CD14-positive monocyte (primary cell): ENCODE results near the gene SMIM15. TPM values are rescaled to one million over a fixed set of nuclear protein-coding genes. Genes with fewer than 3 reads are reported as not detected.

Experiments used
- DNase-seq, 3 donors: peaks; one replicate each; pipeline ENCODE4 v3.0.0-alpha.2; 2011 to 2022
- H2AFZ ChIP-seq: 2 replicates; pipeline ENCODE4 v1.6.0; 2012; ENCODE audit warnings: mild to moderate bottlenecking, low read depth, low read length, inconsistent platforms; ENCODE audit not compliant: insufficient read depth, poor library complexity, severe bottlenecking
- H3K27ac ChIP-seq, 2 donors: 1 replicate in 1 of 2; 2 replicates in 1 of 2; pipeline ENCODE4 v1.5.1; 2012 to 2013; ENCODE audit warnings: low read length in 2 of 2, control low read depth in 1 of 2, inconsistent platforms in 1 of 2, low read depth in 1 of 2, mild to moderate bottlenecking in 1 of 2
- H3K27me3 ChIP-seq, 2 donors: one replicate each; pipeline versions ENCODE4 v1.6.0 to v1.6.1; 2011 to 2013; ENCODE audit warnings: low read length in 2 of 2; ENCODE audit not compliant: control insufficient read depth in 2 of 2, insufficient read depth in 2 of 2
- H3K36me3 ChIP-seq, 2 donors: replicated peaks in 1 of 2; 1 replicate in 1 of 2; 2 replicates in 1 of 2; pipeline versions ENCODE4 v1.5.1 to v1.6.1; 2012 to 2013; ENCODE audit warnings: low read length in 2 of 2, control low read depth in 1 of 2, inconsistent platforms in 1 of 2, mild to moderate bottlenecking in 1 of 2; ENCODE audit not compliant: insufficient read depth in 2 of 2, control insufficient read depth in 1 of 2
- H3K4me1 ChIP-seq, 2 donors: 1 replicate in 1 of 2; 2 replicates in 1 of 2; pipeline versions ENCODE4 v1.5.1 to v1.6.1; 2012 to 2013; ENCODE audit warnings: low read length in 2 of 2, control low read depth in 1 of 2, inconsistent platforms in 1 of 2, mild to moderate bottlenecking in 1 of 2, moderate library complexity in 1 of 2; ENCODE audit not compliant: insufficient read depth in 2 of 2, control insufficient read depth in 1 of 2
- H3K4me2 ChIP-seq: replicated peaks from 2 replicates; pipeline ENCODE3; 2012; ENCODE audit warnings: low read length, moderate library complexity, mild to moderate bottlenecking; ENCODE audit not compliant: poor library complexity, severe bottlenecking; ENCODE audit errors: extremely low read depth
- H3K4me3 ChIP-seq, 3 experiments: fragments of 200-600 bp in 1 of 3; sonication (generic) in 1 of 3; replicated peaks in 1 of 3; 1 replicate in 2 of 3; 2 replicates in 1 of 3; pipeline ENCODE4 v1.5.1; 2011 to 2013; ENCODE audit warnings: low read length in 3 of 3, mild to moderate bottlenecking in 3 of 3, control low read depth in 2 of 3, low read depth in 2 of 3, inconsistent platforms in 1 of 3, moderate library complexity in 1 of 3
- H3K79me2 ChIP-seq: 2 replicates; pipeline ENCODE4 v1.6.0; 2012; ENCODE audit warnings: mild to moderate bottlenecking, control low read depth, inconsistent platforms, low read length, moderate library complexity; ENCODE audit not compliant: insufficient read depth
- H3K9ac ChIP-seq: 2 replicates; pipeline ENCODE4 v1.6.0; 2017; ENCODE audit warnings: low read length, mild to moderate bottlenecking; ENCODE audit not compliant: insufficient read depth, poor library complexity, severe bottlenecking
- H3K9me3 ChIP-seq, 2 donors: replicated peaks in 1 of 2; 1 replicate in 1 of 2; 2 replicates in 1 of 2; pipeline versions ENCODE4 v1.5.1 to v1.6.1; 2012 to 2013; ENCODE audit warnings: low read length in 2 of 2, control low read depth in 1 of 2; ENCODE audit not compliant: control insufficient read depth in 1 of 2, insufficient read depth in 1 of 2
- H4K20me1 ChIP-seq: 2 replicates; pipeline ENCODE4 v1.6.0; 2012; ENCODE audit warnings: mild to moderate bottlenecking, low read length, control low read depth, moderate library complexity; ENCODE audit not compliant: insufficient read depth
- H3K27ac Mint-ChIP-seq, 7 donors: one replicate each; pipeline ENCODE4 v1.8.0; 2020; ENCODE audit warnings: mild to moderate bottlenecking in 7 of 7, mixed read lengths in 7 of 7, moderate library complexity in 6 of 7, inconsistent platforms in 2 of 7
- H3K27me3 Mint-ChIP-seq, 3 donors: one replicate each; pipeline ENCODE4 v1.8.0; 2021 to 2022; ENCODE audit warnings: low read depth in 3 of 3, mild to moderate bottlenecking in 3 of 3, mixed read lengths in 3 of 3, moderate library complexity in 3 of 3, inconsistent platforms in 1 of 3
- H3K36me3 Mint-ChIP-seq, 2 donors: one replicate each; pipeline ENCODE4 v1.8.0; 2020; ENCODE audit warnings: mixed read lengths in 2 of 2, inconsistent platforms in 1 of 2, mild to moderate bottlenecking in 1 of 2
- H3K4me1 Mint-ChIP-seq: one replicate; pipeline ENCODE4 v1.8.0; 2020; ENCODE audit warnings: mild to moderate bottlenecking, mixed read lengths
- H3K4me3 Mint-ChIP-seq, 2 donors: one replicate each; pipeline ENCODE4 v1.8.0; 2020; ENCODE audit warnings: mild to moderate bottlenecking in 2 of 2, mixed read lengths in 2 of 2, moderate library complexity in 1 of 2
- H3K9me3 Mint-ChIP-seq, 7 donors: one replicate each; pipeline ENCODE4 v1.8.0; 2020 to 2022; ENCODE audit warnings: mixed read lengths in 7 of 7, mild to moderate bottlenecking in 6 of 7, moderate library complexity in 6 of 7, inconsistent platforms in 2 of 7
- CTCF ChIP-seq: fragments of 200-600 bp; IDR thresholded peaks from one replicate; pipeline ENCODE4 v1.8.0; 2022; ENCODE audit warnings: antibody characterized with exemption, mild to moderate bottlenecking
- WGBS: methylation state at CpG from one replicate; pipeline ENCODE4 v1.1.5; 2013; ENCODE audit warnings: missing lambda C conversion rate; ENCODE audit not compliant: insufficient coverage; 5-methylcytosine and 5-hydroxymethylcytosine counted together
- intact Hi-C, 2 donors: fragments of 100-400 bp; cut with micrococcal nuclease; formaldehyde crosslinking; loops; one replicate each; pipeline versions ENCODE4 v1.15.0 to v1.15.1; 2023
- polyA plus RNA-seq, 3 donors: library from polyadenylated mRNA; depleted of rRNA in 1 of 3; unstranded in 2 of 3; stranded (reverse) in 1 of 3; fragments of 300-500 nt in 2 of 3; fragments of >200 nt in 1 of 3; fragmentation: Illumina TruSeq in 2 of 3; gene quantifications; 1 replicate in 2 of 3; 2 replicates in 1 of 3; pipeline ENCODE4 v1.2.3, GENCODE V29; 2012 to 2021

The SMIM15 gene
- polyA plus RNA-seq, 3 donors, result 7.0 to 43.4 (median 32.0) TPM

DNA sequence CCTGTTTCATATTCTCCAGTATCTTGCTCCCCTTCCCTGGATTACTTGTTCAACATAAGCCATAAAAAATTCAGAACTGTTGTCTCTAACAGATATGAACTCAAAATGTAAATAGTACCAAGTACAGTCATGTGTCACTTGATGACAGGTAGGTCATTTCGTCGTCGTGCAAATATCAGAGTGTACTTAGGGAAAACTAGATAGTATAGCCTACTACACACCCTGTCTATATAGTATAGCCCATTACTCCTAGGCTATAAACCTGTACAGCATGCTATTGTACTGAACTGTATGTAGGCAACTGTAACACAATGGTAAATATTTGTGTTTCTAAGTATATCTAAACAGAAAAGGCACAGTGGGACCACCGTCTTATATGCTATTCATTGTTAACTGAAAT lies 39.1 kb downstream of the SMIM15 start:
- H3K36me3 ChIP-seq, result no peaks in the 10 kb centered on the region
- intact Hi-C loops, result no loop called here
- no peaks in the 10 kb centered on the region for H4K20me1 ChIP-seq
- no peaks in the 10 kb centered on the region for H3K4me1 ChIP-seq
- Mint-ChIP-seq H3K27me3 (no peaks in the 10 kb centered on the region), H3K36me3 (peaks cover 3 to 8% of the 10 kb centered on the region in 2 donors), H3K4me3 (no peak overlapping the region), H3K9me3 (peaks cover 0 to 5% (median 2%) of the 10 kb centered on the region in 7 donors), H3K27ac (no peak overlapping the region), H3K4me1 (no peaks in the 10 kb centered on the region)
- H3K4me2 ChIP-seq, result no peak overlapping the region
- WGBS, result no CpG with 5 or more reads among the region's 4 CpGs
- H2AFZ ChIP-seq, result no peak overlapping the region
- DNase-seq, result no peak
- no peak overlapping the region for H3K9ac ChIP-seq
- no peak overlapping the region for H3K4me3 ChIP-seq
- H3K27me3 ChIP-seq, result no peaks in the 10 kb centered on the region
- no peak overlapping the region for H3K27ac ChIP-seq
- H3K9me3 ChIP-seq, result no peaks in the 10 kb centered on the region
- TF ChIP-seq CTCF, result no peak
- no peaks in the 10 kb centered on the region for H3K79me2 ChIP-seq

DNA sequence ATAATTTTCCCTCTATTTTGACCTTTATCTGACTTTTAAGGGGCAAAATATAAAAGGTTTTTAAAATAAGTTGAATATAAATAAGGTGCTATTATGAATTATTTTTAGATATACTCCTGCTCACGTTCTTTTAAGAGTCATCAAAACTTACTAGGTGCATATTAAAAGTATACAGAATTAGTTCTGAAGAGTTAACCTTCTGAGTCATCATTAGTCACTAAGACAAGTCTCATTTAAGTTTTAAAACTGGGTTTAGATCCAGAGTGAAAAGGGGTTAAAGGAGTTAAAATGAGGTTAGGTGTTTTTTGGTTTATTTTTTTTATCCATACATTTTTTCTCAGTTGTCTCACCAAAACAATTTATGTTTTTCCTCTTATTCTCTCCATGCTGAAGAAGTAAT lies 41.7 kb downstream of the SMIM15 start:
- no peaks in the 10 kb centered on the region for H3K4me1 ChIP-seq
- intact Hi-C loops, result no loop called here
- H3K4me3 ChIP-seq, result no peak overlapping the region
- no peak overlapping the region for H3K27ac ChIP-seq
- peaks cover 0 to 3% (median 2%) of the 10 kb centered on the region in 7 donors for H3K9me3 Mint-ChIP-seq
- no peaks in the 10 kb centered on the region for H3K36me3 ChIP-seq
- peaks cover 3 to 8% of the 10 kb centered on the region in 2 donors for H3K36me3 Mint-ChIP-seq
- DNase-seq, result no peak
- no peaks in the 10 kb centered on the region for H3K27me3 Mint-ChIP-seq
- no peak overlapping the region for H3K27ac Mint-ChIP-seq
- H3K4me1 Mint-ChIP-seq, result no peaks in the 10 kb centered on the region
- no CpG with 5 or more reads among the region's 1 CpG for WGBS
- H4K20me1 ChIP-seq, result no peaks in the 10 kb centered on the region
- no peaks in the 10 kb centered on the region for H3K79me2 ChIP-seq
- H3K4me3 Mint-ChIP-seq, result no peak overlapping the region
- H3K27me3 ChIP-seq, result no peaks in the 10 kb centered on the region
- H2AFZ ChIP-seq, result no peak overlapping the region
- TF ChIP-seq CTCF, result no peak
- H3K4me2 ChIP-seq, result no peak overlapping the region
- no peak overlapping the region for H3K9ac ChIP-seq
- no peaks in the 10 kb centered on the region for H3K9me3 ChIP-seq
